SKM-1 (cell line): ENCODE results near the gene WNT3A.
"Not testable (repeated sequence)": the region's sequence is repeated elsewhere in the genome, so short reads cannot be mapped to it uniquely, and the experiment has no call there.

ENCODE experiments used
- DNase-seq: peaks from one replicate; lab custom pipeline; 2025; ENCODE audit not compliant: unreplicated experiment; lab: John Stamatoyannopoulos, UW

The WNT3A gene, protein sequence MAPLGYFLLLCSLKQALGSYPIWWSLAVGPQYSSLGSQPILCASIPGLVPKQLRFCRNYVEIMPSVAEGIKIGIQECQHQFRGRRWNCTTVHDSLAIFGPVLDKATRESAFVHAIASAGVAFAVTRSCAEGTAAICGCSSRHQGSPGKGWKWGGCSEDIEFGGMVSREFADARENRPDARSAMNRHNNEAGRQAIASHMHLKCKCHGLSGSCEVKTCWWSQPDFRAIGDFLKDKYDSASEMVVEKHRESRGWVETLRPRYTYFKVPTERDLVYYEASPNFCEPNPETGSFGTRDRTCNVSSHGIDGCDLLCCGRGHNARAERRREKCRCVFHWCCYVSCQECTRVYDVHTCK

DNA sequence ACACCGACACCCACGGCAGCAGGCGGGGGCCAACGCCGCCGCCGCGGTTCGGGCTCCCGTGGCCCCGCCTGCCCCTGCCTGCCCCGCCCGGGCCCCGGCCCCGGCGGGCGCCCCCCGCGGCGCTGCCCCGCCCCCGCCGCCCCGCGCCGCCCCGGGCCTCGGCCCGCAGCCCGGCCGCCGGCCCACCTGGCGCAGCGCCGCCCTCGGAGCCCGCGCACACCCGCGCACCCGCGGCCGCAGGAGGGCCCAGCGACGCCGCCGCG lies at the start of gene WNT3A:
Gene WNT3A, plus strand, starts transcription at position 213 of the 263 bp plus-strand sequence. CDS start 131 bp downstream, outside the sequence.
- no peak for DNase-seq

DNA sequence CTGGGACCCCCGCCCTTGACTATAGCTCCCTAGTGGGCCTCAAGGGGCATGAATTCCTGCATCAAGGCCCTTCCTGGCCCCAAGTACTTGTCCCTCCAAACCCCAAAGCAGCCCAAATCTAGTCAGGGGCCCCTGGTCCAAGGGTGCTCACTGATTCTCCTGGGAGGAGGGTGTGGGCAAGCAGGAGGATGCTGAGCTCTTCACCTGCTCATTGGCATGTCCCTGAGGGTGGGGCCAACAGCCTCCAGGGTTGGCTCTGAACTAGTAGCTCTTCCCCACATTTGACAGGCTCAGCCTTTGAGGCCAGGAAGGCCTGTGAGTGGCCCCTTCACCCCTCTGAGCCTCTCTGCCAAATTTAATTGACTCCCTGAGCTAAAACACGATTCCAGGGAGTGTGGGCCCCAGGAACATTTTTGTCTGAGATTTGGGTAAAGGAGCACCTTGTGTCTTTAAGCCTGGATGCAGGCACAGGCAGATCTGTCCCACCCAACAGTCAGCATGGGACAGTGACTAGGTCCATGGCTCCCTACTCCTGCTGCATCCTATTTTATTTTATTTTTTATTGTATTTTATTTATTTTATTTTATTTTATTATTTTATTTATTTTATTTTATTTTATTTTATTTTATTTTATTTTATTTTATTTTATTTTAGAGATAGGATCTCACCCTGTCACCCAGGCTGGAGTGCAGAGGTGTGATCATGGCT lies 48.0 kb upstream of the WNT3A start:
- no peak for DNase-seq

DNA sequence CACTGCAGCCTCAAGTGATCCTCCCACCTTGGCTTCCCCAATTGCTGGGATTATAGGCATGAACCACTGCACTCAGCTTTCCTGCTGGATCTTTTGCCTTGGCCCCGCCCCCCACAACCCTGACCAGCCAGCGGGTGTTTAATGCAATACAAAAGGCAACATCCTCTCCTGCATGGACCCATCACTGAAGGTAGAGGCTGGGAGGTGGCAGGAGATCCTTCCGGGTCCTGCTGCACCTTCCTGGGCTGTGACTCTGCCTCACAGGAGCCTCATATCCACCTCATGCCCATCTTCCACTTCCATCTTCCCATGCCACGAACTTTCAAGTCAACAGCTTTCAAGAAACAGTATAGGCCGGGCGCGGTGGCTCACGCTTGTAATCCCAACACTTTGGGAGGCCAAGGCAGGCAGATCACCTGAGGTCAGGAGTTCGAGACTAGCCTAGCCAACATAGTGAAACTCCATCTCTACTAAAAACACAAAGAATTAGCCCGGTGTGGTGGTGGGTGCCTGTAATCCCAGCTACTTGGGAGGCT lies 47.4 kb upstream of the WNT3A start:
- no peak for DNase-seq

DNA sequence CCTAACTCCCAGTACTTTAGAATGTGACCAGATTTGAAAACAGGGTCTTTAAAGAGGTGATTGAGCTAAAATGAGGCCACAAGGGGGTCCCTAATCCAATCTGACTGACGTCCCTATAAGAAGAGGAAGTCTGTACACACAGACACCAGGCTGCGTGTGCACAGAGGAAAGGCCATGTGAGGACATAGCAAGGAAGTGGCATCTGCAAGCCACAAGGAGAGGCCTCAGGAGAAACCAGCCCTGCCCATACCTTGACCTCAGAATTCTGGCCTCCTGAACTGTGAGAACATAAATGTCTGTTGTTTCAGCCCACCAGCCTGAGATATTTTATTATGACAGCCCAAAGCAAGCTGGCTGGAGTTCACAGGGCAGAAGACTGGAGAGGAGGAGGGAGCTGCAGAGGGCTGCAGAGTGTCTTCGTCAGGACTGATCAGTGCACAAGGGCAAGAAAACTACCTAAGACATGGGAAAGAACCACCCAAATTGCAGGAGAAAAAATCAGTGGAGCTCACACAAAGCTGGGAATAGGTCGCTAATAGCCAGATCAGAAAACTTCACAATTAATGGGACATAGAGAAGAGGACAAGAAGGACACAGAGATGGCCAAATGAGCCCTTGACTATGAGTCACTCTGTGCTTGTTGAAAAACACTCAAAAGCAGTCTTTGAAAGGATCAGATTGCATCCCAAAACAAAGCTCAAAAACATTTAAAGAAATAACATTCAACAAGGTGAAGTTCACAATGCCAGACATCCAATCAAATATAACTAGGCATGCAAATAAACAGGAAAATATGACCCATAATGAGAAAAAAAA lies 44.9 kb upstream of the WNT3A start:
- peak; percentile 80 for DNase-seq

DNA sequence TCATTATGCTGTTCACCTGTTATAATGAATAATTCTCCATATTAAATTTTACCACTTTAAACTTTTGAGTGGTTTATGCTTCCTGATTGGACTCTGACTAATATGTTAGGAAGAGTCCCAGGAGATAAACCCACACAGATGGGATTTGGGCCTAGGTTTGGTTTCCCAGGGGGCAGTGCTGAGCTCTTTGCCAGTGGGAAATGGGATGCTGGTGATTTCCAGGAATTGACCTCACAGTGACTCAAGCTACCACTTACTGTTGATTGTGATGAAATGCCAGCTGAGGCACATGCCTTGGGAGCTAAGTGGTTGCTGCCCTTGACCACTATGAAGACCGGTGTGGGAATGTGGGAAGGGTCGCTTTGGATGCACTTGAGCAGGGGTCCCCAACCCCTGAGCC lies 40.1 kb upstream of the WNT3A start:
- not testable (repeated sequence) for DNase-seq

DNA sequence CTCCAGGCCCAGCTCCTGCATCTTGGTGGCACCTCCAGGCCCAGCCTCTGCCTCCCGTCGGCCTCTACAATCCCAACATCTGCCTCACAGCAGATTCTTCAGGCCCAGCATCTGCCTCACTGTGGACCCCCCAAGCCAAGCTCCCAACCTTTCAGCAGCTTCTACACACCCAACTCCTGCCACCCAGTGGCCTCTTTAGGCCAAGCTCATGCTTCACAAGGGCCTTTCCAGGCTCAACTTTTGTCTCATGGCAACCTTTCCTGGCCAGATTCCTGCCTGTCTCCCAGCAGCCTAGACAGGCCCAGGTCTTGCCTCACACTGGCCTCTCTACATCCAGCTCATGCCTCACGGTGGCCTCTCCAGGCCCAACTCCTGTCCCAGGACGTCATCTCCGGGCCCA lies 39.0 kb upstream of the WNT3A start:
- not testable (repeated sequence) for DNase-seq

DNA sequence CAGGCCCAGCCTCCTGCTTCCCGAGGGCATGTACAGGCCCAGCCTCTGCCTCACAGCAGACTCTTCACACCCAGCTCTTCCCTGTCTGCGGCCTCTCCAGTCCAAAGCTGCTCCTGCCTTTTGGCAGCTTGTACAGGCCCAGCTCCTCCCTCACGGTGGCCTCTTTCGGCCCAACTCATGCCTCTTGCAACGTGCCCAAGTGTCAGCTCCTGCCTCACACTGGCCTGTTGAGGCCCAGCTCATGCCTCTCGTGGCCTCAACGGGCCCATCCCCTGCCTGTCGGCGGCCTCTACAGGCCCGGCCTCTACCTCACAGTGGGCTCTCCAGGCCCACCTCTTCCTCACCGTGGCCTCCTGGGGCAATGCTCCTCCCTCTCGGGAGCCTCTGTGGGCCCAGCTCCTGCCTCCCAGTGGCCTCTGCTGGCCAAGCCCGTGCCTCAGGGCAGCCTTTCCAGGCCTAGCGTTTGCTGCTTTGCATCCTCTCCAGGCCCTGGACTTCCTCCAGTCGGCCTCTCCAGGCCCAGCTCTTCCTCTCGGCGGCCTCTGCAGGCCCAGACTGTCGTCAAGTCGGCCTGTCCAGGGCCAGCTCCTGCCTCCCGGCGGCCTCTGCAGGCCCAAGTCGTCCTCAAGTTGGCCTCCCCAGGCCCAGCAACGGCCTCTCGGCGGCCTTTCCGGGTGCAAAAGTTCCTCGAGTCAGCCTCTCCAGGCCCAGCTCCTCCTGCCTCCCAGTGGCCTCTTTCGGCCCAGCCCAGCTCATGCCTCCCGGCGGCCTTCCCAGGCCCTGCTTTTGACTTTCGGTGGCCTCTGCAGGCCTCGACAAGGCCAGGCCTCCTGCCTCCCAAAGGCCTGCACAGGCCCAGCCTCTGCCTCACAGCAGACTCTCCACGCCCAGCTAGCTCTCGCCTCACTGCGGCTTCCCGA lies 36.5 kb upstream of the WNT3A start:
- not testable (repeated sequence) for DNase-seq

DNA sequence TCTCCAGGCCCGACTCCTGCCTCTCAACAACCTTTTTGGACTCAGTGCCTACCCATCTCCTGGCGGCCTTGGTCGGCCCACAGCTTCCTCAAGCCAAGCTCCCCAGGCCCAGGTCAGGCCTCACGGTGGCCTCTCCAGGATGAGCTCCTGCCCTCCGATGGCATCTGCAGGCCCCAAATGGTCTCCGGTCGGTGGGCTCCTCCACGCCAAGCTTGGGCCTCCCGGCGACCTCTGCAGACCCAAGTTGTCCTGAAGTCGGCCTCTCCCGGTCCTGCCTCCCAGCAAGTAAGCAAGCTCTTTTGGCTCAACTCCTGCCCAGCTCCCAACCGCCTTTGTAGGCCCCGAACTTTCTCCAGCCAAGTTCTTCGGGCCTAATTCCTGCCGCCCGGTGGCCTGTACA lies 35.6 kb upstream of the WNT3A start:
- not testable (repeated sequence) for DNase-seq

DNA sequence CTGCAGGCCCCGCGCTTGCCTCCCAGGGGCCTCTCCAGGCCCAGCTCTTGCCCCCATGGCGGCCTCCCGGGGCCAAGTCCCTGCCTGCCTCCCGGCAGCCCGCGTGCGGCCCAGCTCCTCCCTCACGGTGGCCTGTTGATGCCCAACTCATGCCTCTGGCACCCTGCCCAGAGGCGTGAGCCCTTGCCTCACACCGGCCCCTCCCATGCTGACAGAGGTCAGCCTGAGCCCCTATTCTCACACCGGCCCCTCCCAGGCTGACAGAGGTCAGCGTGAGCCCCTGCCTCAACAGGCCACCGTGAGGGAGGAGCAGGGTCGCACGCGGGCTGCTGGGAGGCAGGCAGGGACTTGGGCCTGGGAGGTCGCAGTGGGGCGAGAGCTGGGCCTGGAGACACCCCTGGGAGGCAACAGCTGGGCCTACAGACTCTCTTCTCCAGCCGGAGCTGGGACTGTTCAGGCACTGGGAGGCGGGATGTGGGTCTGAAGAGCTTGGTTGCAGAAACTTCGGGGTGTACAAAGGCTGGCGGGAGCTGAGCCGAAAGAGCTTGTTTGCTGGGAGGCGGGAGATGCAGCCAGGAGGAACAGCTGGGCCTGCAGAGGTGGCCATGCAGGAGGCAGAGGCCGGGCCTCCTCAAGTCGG lies 35.0 kb upstream of the WNT3A start:
- not testable (repeated sequence) for DNase-seq

DNA sequence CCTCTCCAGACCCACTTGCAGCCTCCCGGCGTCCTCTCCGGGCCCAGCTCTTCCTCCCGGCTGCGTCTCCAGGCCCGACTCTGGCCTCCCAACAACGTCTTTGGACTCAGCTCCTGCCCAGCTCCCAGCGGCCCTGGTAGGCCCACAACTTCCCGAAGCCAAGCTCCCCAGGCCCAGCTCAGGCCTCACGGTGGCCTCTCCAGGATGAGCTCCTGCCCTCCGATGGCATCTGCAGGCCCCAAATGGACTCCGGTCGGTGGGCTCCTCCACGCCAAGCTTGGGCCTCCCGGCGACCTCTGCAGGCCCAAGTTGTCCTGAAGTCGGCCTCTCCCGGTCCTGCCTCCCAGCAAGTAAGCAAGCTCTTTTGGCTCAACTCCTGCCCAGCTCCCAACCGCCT lies 34.5 kb upstream of the WNT3A start:
- not testable (repeated sequence) for DNase-seq

DNA sequence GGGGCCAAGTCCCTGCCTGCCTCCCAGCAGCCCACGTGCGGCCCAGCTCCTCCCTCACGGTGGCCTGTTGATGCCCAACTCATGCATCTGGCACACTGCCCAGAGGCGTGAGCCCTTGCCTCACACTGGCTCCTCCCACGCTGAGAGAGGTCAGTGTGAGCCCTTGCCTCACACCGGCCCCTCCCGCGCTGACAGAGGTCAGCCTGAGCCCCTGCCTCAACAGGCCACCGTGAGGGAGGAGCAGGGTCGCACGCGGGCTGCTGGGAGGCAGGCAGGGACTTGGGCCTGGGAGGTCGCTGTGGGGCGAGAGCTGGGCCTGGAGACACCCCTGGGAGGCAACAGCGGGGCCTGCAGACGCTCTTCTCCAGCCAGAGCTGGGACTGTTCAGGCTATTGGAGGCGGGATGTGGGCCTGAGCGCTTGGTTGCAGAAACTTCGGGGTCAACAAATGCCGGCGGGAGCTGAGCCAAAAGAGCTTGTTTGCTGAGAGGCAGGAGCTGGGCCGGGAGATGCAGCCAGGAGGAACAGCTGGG lies 33.9 kb upstream of the WNT3A start:
- not testable (repeated sequence) for DNase-seq

DNA sequence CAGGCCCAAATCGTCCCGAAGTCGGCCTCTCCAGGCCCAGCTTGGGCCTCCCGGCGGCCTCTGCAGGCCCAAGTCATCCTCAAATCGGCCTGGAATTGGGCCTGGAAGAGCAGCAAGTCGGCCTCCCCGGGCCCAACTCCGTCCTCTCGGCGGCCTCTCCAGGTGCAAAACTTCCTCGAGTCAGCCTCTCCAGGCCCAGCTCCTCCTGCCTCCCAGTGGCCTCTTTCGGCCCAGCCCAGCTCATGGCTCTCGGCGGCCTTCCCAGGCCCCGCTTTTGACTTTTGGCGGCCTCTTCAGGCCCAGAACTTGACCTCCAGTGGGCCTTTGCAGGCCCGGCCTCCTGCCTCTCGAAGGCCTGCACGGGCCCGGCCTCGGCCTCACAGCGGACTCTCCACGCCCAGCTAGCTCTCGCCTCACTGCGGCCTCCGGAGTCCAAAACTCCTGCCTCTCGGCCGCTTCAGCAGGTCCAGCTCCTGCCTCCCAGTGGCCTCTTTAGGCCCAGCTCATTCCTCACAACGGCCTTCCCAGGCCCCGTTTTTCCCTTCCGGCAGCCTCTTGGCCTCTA lies 33.0 kb upstream of the WNT3A start:
- not testable (repeated sequence) for DNase-seq

DNA sequence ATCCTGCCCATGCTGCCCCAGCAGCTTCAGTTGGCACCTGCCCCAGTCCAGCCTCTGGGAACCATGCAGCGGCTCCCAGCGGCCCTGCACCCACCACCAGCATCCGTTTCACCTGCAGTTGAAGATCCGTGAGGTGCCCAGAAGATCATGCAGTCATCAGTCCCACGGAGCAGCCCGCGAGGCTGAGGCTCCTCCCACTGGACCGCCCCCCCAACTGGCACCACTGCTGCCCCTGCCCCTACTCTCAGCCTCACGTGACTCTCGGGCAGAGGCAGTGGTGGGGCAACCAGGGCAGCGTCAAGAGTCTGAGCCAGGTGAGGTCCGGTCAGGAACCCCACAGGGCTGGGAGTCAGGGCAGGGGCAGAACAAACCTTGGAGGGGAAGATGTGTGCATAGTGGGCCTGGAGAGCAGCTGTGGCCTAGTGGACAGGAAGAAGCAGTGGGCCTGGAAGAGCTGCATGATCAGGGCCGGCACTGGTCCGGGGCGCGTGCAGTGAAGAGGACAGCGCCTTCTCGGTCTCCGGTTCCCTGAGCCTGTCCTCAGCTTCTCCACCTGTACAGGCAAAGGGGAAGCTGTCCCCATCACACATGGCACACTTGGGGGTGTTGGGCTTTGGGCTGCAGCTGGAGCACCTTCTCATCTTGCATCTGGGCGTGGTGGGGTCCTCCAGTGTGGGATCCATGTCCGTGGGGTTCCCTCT lies 31.1 kb upstream of the WNT3A start:
- DNase-seq: not testable (repeated sequence)

DNA sequence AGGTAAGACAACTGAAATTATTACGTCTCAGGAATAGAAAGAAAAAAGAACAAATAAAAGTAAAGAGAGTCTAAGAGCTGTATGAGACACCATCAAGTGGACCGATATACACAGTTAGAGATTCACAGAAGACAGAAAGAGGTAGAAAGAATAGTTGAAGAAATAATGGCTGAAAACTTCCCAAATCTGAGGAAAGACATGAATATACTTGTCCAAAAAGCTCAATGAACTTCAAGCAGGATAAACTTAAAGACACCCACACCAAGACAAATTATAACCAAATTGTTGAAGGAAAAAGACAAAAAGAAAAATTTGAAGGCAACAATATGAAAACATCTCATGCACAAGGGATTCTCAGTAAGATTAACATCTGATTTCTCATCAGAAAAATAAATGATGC lies 19.6 kb upstream of the WNT3A start:
- DNase-seq: no peak

DNA sequence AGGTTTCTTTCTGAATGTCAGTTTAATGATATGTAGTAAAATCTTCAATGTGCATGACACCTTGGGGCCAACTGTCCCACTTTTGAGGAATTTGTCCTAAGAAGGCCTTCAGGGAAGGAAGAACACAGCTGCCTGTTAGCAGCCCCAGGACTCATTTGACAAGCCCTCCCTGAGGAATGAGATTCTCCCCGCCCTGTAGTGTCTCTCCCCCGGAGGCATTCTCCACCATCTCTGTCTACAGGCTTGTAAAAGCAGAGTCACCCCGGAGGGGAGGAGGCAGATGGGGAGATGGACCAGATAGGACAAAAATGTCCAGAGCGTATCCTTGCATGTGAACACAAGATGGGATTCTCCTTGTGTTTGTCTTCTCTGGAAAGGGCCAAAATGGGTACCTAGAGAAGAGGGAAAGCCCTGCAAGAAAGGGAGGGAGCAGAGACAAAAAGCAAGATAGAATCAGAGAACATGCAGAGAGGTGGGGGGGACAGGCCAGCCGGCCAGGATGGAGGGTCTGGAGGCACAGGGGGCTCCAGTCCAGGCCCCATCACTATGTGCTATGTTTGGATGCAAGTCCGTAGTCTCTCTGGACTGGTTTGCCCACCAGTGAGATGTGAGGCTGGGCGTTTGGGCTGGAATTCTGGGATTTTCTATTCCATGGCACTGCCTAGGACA lies 12.0 kb upstream of the WNT3A start:
- DNase-seq: no peak

DNA sequence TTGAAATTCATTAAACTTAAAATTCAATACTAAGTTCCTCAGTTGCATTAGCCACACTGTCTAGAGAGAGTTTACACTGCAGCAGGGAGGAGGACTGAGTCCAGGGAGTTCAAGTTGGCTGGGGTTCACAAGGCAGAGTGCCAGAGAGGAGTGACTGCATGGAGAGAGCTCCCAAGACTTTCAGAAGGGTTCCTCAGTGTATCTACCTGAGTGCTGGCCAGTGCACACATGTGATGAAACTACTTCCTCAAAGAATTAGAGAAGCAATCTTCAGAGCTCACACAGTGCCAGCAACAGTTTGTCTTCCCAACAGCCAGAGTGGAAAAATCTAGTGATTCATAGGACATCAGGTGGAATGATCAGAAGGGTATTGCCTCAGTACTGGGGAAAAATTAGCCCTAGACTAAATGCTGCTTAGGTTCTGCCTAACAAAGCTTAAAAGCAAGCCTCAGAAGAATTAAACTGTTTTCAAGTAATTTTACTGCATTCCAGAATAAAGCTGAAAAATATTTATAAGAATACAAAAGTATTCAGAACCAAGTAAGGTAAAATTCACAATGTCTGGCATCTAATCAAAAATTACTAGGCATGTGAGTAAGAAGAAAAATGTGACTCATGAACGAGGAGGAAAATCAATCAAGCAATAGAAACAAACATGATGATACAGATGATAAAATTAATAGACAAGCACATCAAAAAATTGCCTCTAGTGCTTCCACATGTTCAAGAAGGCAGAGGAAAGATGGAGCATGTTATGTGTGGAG lies 10.4 kb upstream of the WNT3A start:
- no peak for DNase-seq

DNA sequence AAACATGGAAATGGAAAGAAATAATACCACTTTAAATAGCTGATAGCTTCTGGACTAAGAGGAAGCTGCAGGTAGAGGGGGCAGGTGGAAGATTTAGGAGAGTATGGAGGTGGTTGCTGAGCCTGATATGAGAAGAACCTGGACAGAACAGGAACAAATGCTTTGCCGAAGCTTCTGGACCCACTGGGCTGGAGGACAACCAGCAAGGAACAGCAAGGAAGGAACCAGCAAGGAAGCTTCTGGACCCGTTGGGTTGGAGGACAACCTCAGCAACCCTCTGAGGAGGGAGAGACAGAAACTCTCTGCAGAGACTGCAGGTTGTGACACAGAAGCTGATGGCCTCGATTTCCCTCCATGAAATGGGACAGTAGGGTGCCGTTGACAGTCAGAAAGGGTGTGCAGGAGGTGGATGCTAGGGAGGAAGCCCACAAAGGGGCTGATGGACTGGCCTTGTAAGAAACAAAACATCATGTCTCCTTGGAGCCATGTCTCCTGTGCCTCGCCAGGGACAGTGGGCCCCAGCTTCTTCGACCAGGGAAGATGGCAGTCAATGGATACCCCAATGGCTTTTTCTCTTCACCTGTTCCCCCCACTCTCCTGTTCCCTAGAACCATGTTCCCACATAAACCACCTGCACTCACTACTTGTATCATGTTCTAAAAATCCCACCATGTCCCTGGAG lies 8.3 kb upstream of the WNT3A start:
- DNase-seq: no peak
